GM19025 (cell line): ENCODE data around the gene MARCHF7.
"Not testable (repeated sequence)": the region's sequence is repeated elsewhere in the genome, so short reads cannot be mapped to it uniquely, and the experiment has no call there.

Experiments
- ATAC-seq: cut with Tn5 transposase; IDR thresholded peaks from one replicate; pipeline ENCODE4 v1.9.1; 2021; ENCODE audit warnings: mild to moderate bottlenecking, low read depth, moderate library complexity; ENCODE audit not compliant: unreplicated experiment

Gene MARCHF7

GRCh38 chr2:159716409-159716808, 4.1 kb downstream of the MARCHF7 start:
- ATAC-seq: not testable (repeated sequence)

GRCh38 chr2:159716857-159717256, 4.6 kb downstream of the MARCHF7 start:
- ATAC-seq: no peak

DNA sequence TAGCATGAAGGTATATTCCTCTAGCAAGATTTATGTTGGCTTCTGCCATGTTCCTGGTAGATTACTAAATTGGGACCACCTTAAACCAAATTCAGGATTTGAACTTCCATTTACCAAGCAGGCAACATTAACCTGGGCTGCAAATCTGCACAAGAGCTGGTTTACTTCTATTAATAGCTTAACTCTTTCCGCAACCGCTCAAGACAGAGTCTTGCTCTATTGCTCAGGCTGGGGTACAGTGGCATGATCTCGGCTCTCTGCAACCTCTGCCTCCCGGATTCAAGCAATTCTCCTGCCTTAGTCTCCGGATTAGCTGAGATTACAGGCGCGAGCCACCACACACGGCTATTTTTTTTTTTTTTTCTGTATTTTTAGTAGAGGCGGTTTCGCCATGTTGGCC, 8.4 kb downstream of the MARCHF7 start:
- ATAC-seq: no peak

GRCh38 chr2:159722580-159722979, 10.3 kb downstream of the MARCHF7 start:
- ATAC-seq: no peak

- not testable (repeated sequence) for ATAC-seq
Observed at GRCh38 chr2:159724795-159725572, 12.7 kb downstream of the MARCHF7 start.

DNA sequence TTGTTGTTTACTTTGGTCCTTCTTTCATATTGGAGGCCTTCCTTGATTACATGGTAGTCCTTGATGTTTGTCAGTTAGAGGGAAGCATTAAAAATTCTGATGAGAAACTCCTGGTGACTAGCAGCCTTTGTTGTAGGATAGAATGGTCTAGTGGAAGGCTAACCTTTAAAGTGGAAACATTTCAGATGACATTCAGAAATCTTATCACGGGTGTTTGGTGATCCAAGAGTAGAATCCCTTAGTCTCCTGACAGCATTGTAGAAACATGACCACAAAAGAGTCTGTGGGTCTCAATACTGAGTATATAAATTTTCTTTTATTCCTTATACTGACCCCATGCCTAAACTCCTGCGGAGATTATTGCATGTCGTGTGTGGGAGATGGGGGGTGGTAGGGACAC, 13.4 kb downstream of the MARCHF7 start:
- ATAC-seq: no peak

- ATAC-seq: no peak
Observed at GRCh38 chr2:159728629-159729028, 16.3 kb downstream of the MARCHF7 start.

GRCh38 chr2:159735648-159736047, 23.3 kb downstream of the MARCHF7 start:
- ATAC-seq: no peak

DNA sequence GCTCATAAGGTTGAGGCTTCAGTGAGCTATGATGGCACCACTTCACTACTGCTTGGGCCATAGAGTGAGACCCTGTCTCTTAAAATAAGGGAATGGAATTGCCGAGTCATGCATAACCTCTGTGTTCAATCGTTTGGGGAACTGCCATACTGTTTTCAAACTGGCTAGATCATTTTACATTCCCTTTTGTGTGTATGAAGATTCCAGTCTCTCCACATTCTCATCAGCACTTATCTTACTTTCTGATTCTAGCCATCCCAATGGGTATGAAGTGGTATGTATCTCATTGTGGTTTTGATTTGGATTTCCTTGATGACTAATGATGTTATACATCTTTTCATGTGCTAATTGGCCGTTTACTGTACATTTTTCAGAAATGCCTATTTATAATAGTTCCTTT, 23.7 kb downstream of the MARCHF7 start:
- ATAC-seq: no peak

- ATAC-seq: no peak
Observed at GRCh38 chr2:159737292-159737916, 25.1 kb downstream of the MARCHF7 start.

DNA sequence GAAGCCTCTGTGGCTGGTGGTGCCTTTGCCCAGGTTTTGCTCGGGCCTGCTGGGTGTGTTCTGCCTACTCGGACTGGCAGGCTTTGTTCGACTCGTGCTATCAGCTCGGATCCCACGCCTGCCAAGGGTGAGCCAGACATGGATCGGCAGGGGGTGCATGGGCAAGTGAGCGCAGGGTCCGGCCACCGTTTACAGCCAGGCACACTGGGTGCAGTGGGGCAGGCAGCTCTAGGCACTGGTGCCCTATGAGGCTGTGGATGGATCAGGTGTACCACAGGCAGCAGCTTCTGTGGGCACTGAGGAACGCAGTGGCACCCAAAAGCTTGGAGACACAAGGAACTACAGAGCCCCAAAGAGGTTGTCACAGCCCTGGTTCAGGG, 25.6 kb downstream of the MARCHF7 start:
- ATAC-seq: no peak

GRCh38 chr2:159738509-159739390, 26.4 kb downstream of the MARCHF7 start:
- ATAC-seq: no peak

DNA sequence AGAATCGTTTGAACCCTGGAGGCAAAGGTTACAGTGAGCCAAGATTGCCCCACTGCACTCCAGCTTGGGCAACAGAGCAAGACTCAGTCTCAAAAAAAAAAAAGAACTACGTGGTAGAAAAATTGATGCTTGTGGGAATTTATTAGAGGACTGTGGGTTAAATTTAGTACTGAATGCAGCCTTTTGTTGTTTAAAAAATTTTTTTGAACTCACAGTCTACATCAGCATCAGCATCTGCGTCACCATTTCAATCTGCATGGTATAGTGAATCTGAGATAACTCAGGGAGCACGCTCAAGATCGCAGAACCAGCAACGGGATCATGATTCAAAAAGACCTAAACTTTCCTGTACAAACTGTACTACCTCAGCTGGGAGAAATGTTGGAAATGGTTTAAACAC, 30.5 kb downstream of the MARCHF7 start:
- ATAC-seq: no peak

GRCh38 chr2:159744363-159744762, 32.1 kb downstream of the MARCHF7 start:
- no peak for ATAC-seq

GRCh38 chr2:159745237-159745636, 32.9 kb downstream of the MARCHF7 start:
- ATAC-seq: not testable (repeated sequence)

GRCh38 chr2:159748089-159748488, 35.8 kb downstream of the MARCHF7 start:
- ATAC-seq: no peak

DNA sequence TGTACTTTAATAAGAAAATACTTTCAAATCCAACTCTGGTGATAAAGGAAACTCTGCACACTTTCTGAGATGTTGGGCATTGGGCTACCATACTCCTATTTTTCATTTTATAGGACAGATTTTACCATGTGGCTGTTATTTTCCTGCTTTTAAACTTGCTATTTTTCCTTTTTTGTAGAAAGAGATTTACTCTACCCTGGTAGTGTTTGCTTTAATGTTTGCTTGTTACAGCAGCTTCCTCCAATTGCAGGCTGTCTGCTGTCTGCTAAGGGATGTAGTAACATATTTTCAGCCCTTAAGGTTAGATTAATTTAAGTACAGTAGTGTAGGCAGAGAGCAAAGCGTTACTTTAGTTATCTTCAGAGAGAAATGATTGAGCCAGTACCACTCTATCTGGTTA, 38.6 kb downstream of the MARCHF7 start:
- ATAC-seq: no peak

DNA sequence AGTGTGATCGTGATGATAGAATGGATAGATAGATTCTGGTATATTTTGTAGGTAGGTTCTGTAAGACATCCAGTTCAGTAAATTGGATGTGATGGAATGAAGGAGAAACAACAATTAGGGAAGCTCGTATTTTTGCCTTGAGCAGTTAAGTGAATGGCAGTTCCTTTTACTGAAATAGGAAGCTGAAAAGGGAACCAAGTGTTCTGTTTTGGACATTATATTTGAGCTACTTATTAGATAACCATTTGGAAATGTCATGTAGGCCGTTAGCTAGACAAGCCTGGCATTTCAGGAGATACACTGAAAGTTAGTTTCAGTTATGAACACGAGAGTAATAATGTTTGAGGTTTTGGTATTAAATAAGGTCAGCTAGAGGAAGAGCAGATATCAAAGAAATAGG, 41.5 kb downstream of the MARCHF7 start:
- ATAC-seq: no peak

- no peak for ATAC-seq
Observed at GRCh38 chr2:159755014-159755413, 42.7 kb downstream of the MARCHF7 start.

- no peak for ATAC-seq
Observed at GRCh38 chr2:159755788-159756187, 43.5 kb downstream of the MARCHF7 start.

- ATAC-seq: no peak
Observed at GRCh38 chr2:159758239-159758638, 45.9 kb downstream of the MARCHF7 start.
